SK-N-MC (cell line): ENCODE results near the gene PDZD4.

ENCODE experiments used
- EZH2 ChIP-seq: fragments of 200-600 bp; sonication (generic); IDR thresholded peaks from one replicate; pipeline ENCODE4 v1.6.1; 2017; ENCODE audit warnings: antibody characterized with exemption
- FOXP2 ChIP-seq: optimal IDR thresholded peaks from 2 replicates; pipeline ENCODE3; 2011; ENCODE audit warnings: mild to moderate bottlenecking, moderate library complexity; ENCODE audit not compliant: insufficient read depth; ENCODE audit errors: extremely low read length, control extremely low read depth
- POLR2AphosphoS5 ChIP-seq: IDR thresholded peaks from 2 replicates; pipeline ENCODE4 v1.6.1; 2012; ENCODE audit warnings: mild to moderate bottlenecking, low read depth, low read length, borderline replicate concordance

GRCh38 chrX:153771415-153772315 lies 58.7 kb downstream of the PDZD4 start:
- TF ChIP-seq EZH2 (no peak), POLR2AphosphoS5 (no peak), FOXP2 (no peak)
